A172 (cell line): ENCODE results near the gene FOXS1. TPM values are rescaled to one million over a fixed set of nuclear protein-coding genes. Genes with fewer than 3 reads are reported as not detected.

ENCODE experiments used
- DNase-seq: peaks from one replicate; pipeline ENCODE4 v3.0.0-alpha.2; 2015; ENCODE audit warnings: low spot score
- total RNA-seq: library from RNA; depleted of rRNA; stranded (reverse); fragments of >200 nt; shearing (Covaris generic); gene quantifications from 2 replicates; pipeline ENCODE4 v1.2.3, GENCODE V29; 2014; rRNA removed

The FOXS1 gene
- 2.4 TPM in 1 of 2 replicates, not detected in the other for total RNA-seq

DNA sequence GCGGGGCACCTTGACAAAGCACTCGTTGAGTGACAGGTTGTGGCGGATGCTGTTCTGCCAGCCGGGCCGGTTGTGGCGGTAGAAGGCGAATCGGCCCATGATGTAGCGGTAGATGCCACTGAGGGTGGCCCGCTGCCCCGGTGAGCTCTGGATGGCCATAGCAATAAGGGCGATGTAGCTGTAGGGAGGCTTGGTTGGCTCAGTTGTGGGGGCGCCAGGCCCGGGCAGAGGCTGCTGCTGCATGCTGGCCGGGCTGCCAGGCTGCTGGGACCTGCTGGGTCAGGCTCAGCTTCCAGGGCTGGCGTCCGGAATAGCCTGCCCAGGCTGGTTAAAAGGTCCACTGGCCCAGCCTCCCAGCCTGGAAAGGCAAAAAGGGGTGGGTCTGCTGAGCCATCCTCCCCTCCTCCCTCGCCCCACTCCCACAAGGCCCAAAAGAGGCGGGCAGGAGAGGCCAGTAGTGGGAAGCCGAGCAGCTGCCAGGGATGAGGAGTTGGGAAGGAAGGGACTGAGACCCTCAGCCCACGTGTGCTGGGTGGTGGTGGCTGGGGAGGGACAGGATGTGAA is at the start of gene FOXS1:
Gene FOXS1, minus strand, starts transcription at position 305 of the 564 bp plus-strand sequence. Its CDS starts 62 bp downstream, at position 243.
- no peak for DNase-seq

- DNase-seq: no peak
Observed at GRCh38 chr20:31890646-31891045, 45.2 kb upstream of the FOXS1 start.

- no peak for DNase-seq
Observed at GRCh38 chr20:31883829-31884228, 38.4 kb upstream of the FOXS1 start.

GRCh38 chr20:31881945-31882344 is 36.5 kb upstream of the FOXS1 start:
- no peak for DNase-seq

- DNase-seq: peak; percentile 96
Observed at GRCh38 chr20:31879143-31879987, 34.0 kb upstream of the FOXS1 start.

DNA sequence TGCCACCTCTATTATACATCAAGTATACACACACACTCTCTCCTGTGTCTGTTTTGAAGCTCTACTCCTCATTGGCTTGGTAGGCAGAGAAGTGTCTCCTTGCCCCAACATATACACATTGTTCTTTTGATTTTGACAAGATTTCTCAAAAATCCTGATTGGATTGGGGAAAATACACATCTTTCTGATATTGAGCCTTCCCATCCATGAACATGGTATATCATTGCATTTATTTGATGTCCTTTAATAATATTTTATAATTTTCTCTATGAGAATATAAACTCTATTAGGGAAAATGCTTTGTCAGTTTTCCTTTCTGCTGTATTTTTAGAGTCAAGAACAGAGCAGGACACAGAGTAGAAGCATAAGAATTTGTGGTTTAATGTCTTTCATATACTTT is 32.3 kb upstream of the FOXS1 start:
- DNase-seq: no peak

DNA sequence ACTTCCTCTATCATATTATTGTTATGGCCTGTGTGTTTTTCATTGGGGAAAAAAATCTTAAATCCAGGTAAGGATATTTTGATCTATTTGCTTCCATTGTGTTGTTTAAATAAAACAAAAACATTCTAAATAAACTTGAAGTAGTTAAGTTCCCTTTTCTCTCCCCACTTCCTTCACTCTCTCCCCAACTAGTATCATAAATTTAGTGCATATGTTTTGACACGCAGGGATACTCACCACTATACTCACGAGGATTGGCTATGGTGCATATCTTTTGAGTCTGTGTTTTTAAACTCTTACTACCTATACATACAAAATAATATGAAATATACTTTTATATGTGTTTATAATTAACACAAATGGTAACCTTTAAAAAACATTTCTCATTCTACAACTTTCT is 30.3 kb upstream of the FOXS1 start:
- no peak for DNase-seq

GRCh38 chr20:31872406-31872805 is 27.0 kb upstream of the FOXS1 start:
- DNase-seq: no peak

GRCh38 chr20:31871618-31871954 is 26.2 kb upstream of the FOXS1 start:
- DNase-seq: no peak

DNA sequence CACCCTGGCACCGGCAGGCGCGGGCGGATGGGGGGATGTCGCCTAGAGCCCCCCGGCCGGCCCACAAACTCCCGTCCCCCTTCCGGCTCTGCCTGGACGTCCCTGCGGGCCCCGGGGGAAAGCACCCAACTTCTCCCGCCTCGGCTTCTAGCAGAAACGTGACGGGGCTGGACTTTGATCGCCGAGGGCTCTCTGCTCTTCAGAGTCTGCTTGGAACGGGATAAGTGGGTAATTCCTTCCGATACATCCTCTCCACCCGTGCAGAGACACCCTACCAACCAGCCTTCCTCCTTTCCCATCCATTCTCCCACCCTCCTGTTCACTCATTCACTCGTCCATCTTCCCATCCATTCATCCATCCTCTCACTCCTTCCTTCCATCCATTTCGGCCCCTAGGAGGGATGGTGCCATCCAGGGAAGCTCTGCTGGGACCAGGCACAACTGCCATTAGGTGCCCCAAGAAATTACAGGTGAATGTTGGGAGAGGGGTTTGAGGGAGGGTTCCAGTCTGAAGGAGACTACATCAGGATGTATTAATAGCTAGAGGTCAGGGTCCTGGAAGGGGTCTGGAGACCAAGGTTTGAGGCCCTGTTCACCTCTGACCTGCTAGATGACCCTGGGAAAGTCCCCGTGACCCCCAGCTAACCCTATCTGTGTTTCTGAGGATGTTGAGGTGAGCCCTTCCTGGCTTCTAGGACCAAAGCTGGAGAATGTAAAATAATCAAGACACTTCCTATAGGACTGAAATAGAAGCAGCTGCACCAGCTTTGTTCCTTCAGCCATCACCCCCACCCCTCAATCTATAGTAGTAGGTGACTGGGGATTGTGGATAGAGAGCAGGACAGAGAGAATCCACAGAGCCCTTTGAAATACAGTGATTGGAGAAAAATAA is 25.6 kb upstream of the FOXS1 start:
- DNase-seq: no peak

DNA sequence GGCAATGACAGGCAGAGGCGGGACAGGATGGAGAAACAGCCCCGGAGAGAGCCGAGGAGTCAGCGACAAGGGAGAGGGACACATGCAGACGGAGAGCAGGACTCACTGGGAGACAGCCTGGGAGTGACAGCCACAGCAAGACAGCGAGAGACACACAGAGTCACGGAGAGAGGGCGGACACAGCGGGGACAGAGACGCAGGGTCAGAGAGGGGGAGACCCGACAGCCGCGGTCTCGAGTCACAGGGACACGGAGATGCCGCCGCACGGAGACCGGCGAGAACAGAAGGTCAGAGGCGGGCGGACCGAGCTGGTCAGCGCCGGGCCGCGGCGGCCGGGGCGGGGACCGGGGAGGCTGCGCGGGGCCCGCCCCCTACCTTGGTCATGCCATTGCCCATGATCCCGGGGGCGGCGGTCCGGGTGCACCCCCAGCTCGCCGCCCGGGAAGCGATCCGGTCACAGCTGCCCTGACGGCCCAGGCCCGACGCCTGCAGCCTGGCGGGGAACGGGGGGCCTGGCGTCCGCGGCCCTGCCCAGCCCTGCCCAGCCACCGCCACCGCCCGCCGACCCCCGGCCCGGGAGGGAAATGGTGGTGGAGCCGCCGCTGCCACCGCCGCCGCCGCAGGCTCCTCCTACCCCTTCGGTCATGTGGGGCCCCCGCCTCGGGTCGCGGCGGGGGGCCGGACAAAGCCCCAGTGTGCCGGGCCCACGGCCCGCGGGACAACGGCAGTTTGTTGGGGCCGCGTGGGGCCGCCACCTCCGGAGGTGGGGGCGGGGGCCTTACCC is 24.7 kb upstream of the FOXS1 start, which contains the start of the genes DUSP15 and TTLL9:
Gene DUSP15, minus strand, starts transcription at position 586 of the 784 bp plus-strand sequence. Its CDS starts 190 bp downstream, at position 396.
Gene TTLL9, plus strand, starts transcription at position 693 of the 784 bp plus-strand sequence. CDS start 493 bp downstream, outside the sequence.
- no peak for DNase-seq

DNA sequence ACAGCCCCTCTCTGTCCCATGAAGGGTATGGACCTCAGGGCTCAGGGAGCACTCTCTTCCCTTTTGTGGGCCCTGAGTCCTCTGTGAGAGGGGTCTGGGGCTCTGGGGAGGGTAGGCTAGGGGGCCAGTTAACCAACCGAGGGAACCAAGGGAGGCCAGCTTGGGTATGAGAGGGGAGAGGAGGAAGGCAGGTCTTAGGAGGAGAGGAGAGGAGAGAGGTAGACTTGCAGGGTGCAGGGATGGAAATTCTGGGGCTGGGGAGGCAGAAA is 24.2 kb upstream of the FOXS1 start:
- no peak for DNase-seq

GRCh38 chr20:31868853-31869672 is 23.7 kb upstream of the FOXS1 start:
- DNase-seq: no peak

GRCh38 chr20:31866221-31866620 is 20.8 kb upstream of the FOXS1 start:
- no peak for DNase-seq

DNA sequence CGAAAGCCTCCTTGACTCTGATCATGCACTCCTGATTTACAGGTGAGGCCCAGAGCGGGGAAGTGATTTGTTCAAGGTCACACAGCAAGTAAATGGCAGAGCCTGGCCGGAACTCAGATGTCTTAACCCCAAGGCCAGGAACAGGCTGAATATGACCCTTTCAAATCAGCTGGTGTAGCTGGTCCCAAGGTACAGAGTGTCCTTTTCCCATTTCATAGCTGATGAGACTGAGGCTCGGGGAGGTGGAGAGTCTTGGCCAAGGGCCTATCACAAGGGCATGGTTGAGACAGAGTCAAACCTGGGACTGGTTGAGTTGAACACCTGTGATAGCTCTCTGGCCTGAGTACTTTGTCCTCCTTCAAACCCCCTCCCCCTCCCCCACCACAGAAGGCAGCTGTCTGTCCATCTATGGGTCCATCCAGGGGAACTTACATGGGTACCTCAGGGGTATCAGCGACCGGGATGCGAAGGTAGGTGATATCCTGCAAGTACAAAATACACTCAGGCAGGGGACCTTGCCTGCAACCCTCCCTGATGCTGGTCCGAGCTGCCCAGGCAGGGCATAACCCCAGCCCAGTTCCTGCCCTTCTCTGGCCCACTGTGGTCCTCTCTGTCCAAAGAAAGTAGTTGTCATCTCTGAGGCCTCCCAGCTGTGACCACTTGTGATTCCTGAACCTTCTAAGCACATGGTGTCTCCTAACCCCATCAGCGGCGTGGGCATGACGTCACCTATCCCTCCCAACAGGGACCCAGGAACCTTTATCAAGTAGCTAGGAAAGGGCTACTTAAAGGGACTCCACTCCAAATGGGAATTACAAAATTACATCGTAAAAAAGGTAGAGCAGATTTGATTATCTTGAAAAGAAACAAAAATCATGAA is 19.4 kb upstream of the FOXS1 start:
- no peak for DNase-seq

GRCh38 chr20:31863296-31864085 is 18.1 kb upstream of the FOXS1 start:
- no peak for DNase-seq

DNA sequence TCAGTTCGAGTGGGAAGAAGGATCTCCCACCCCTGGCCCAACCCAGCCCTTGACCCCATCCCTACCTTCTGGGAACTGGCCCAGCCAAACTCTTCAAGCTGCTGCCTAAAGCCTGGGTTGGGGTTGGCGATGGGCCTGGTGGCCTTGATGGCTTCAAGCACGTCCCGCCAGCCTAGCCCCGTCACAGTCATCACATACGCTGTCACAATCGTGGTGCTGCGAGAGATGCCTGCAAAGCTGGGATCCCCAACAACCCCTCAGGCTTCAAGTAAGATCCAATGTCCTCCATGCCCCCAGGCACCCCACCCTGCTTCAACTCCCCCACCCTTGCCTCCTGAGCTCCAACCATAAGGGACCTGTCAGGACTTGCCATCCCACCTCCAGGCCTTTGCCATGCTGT is 17.1 kb upstream of the FOXS1 start:
- no peak for DNase-seq

DNA sequence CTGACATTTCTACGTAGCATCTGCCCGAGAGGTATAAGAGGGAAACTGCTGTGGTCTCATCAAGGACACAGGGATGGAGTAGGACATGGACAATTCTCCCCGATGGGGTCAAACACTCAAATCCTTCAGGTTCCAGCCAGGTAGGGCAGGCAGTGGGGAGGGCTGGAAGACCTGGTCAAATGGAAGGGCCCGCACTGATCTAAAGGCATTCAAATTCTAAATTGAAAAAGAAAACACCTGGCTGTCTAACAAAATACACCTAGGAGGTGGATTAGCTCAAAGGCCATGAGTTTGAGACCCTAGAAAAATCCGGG is 16.7 kb upstream of the FOXS1 start:
- no peak for DNase-seq
